Tibial nerve (tissue), 4 donors: ENCODE data around the gene OR9Q1. TPM values are rescaled to one million over a fixed set of nuclear protein-coding genes. Genes with fewer than 3 reads are reported as not detected.
"Not testable (repeated sequence)": the region's sequence is repeated elsewhere in the genome, so short reads cannot be mapped to it uniquely, and the experiment has no call there.

Experiments used
- DNase-seq, 2 donors: peaks; one replicate each; pipeline ENCODE4 v3.0.0-alpha.2; 2019; ENCODE audit warnings: low spot score in 2 of 2
- H3K27ac ChIP-seq, 4 donors: fragments of 200-600 bp; sonication (generic) in 3 of 4; one replicate each; pipeline ENCODE4 v1.5.1; 2017 to 2019; ENCODE audit warnings: mild to moderate bottlenecking in 1 of 4
- H3K27me3 ChIP-seq, 2 donors: fragments of 200-600 bp; sonication (generic) in 1 of 2; one replicate each; pipeline versions ENCODE4 v1.5.1 to v1.6.0; 2017 to 2019
- H3K36me3 ChIP-seq, 3 donors: fragments of 200-600 bp; sonication (generic); one replicate each; pipeline ENCODE4 v1.5.1; 2018 to 2019
- H3K4me1 ChIP-seq, 4 donors: fragments of 200-600 bp; sonication (generic) in 3 of 4; one replicate each; pipeline ENCODE4 v1.5.1; 2017 to 2019
- H3K4me3 ChIP-seq, 4 donors: fragments of 200-600 bp; sonication (generic) in 3 of 4; one replicate each; pipeline ENCODE4 v1.5.1; 2017 to 2019; ENCODE audit warnings: mild to moderate bottlenecking in 1 of 4, moderate library complexity in 1 of 4
- H3K9me3 ChIP-seq, 4 donors: fragments of 200-600 bp; sonication (generic) in 3 of 4; one replicate each; pipeline ENCODE4 v1.5.1; 2017 to 2019
- CTCF ChIP-seq, 5 experiments: fragments of 200-600 bp in 3 of 5; fragments of 450-650 bp in 2 of 5; sonication (generic) in 3 of 5; IDR thresholded peaks; one replicate each; pipeline ENCODE4 v1.5.1; 2016 to 2019; ENCODE audit warnings: antibody characterized with exemption in 5 of 5, mild to moderate bottlenecking in 3 of 5, moderate library complexity in 2 of 5
- EP300 ChIP-seq, 2 donors: sonication (generic); formaldehyde crosslinking; IDR thresholded peaks; one replicate each; pipeline ENCODE4 v1.6.1; 2017; ENCODE audit warnings: antibody characterized with exemption in 2 of 2, mild to moderate bottlenecking in 1 of 2
- POLR2A ChIP-seq, 2 donors: fragments of 450-650 bp; IDR thresholded peaks; one replicate each; pipeline ENCODE4 v1.6.1; 2017; ENCODE audit warnings: antibody characterized with exemption in 2 of 2, mild to moderate bottlenecking in 2 of 2, moderate library complexity in 2 of 2
- WGBS, 2 donors: methylation state at CpG; one replicate each; pipeline ENCODE4 v1.1.5; 2018; 5-methylcytosine and 5-hydroxymethylcytosine counted together
- total RNA-seq, 4 donors: library from RNA; depleted of rRNA; stranded (reverse); fragments of >200 nt; gene quantifications; one replicate each; pipeline ENCODE4 v1.1.0, GENCODE V29; 2016

OR9Q1 gene
- total RNA-seq, 4 donors from 2014 or later = not detected

- no peak overlapping the region for H3K4me3 ChIP-seq
- DNase-seq = no peak
- no peaks in the 10 kb centered on the region for H3K36me3 ChIP-seq
- no peak overlapping the region for H3K27ac ChIP-seq
- H3K4me1 ChIP-seq = peaks cover 0 to 10% (median 0%) of the 10 kb centered on the region in 4 donors
- no peaks in the 10 kb centered on the region for H3K27me3 ChIP-seq
- TF ChIP-seq EP300 (IDR thresholded peaks at IDR 0.05) (no peak), CTCF (IDR thresholded peaks at IDR 0.05) (no peak), POLR2A (IDR thresholded peaks at IDR 0.05) (no peak)
- WGBS, 2 donors = 80 to 86% methylated on average over 1 of the region's 1 CpG
- no peaks in the 10 kb centered on the region for H3K9me3 ChIP-seq
Observed at GRCh38 chr11:57979532-57980079, 44.1 kb upstream of the OR9Q1 start.

GRCh38 chr11:57980201-57980600 lies 43.5 kb upstream of the OR9Q1 start:
- H3K9me3 ChIP-seq = no peaks in the 10 kb centered on the region
- TF ChIP-seq POLR2A (IDR thresholded peaks at IDR 0.05) (no peak), CTCF (IDR thresholded peaks at IDR 0.05) (no peak), EP300 (IDR thresholded peaks at IDR 0.05) (no peak)
- H3K27ac ChIP-seq = no peak overlapping the region
- no peak for DNase-seq
- peaks cover 0 to 10% (median 0%) of the 10 kb centered on the region in 4 donors for H3K4me1 ChIP-seq
- no peak overlapping the region for H3K4me3 ChIP-seq
- 54 to 62% methylated on average over 2 of the region's 2 CpGs for WGBS, 2 donors
- no peaks in the 10 kb centered on the region for H3K27me3 ChIP-seq
- H3K36me3 ChIP-seq = no peaks in the 10 kb centered on the region

- no peaks in the 10 kb centered on the region for H3K36me3 ChIP-seq
- no peak overlapping the region for H3K27ac ChIP-seq
- H3K27me3 ChIP-seq = no peaks in the 10 kb centered on the region
- no peaks in the 10 kb centered on the region for H3K9me3 ChIP-seq
- no peak for TF ChIP-seq POLR2A (IDR thresholded peaks at IDR 0.05)
- TF ChIP-seq EP300 (IDR thresholded peaks at IDR 0.05) = no peak
- TF ChIP-seq CTCF (IDR thresholded peaks at IDR 0.05) = no peak
- 82 to 86% methylated on average over 3 of the region's 3 CpGs for WGBS, 2 donors
- peaks cover 0 to 10% (median 0%) of the 10 kb centered on the region in 4 donors for H3K4me1 ChIP-seq
- H3K4me3 ChIP-seq = no peak overlapping the region
- no peak for DNase-seq
Observed at GRCh38 chr11:57981536-57981935, 42.1 kb upstream of the OR9Q1 start.

- Histone ChIP-seq H3K27me3 (no peaks in the 10 kb centered on the region), H3K9me3 (no peaks in the 10 kb centered on the region), H3K27ac (no peak overlapping the region), H3K4me3 (no peak overlapping the region), H3K36me3 (no peaks in the 10 kb centered on the region), H3K4me1 (peaks cover 0 to 10% (median 0%) of the 10 kb centered on the region in 4 donors)
- TF ChIP-seq CTCF (IDR thresholded peaks at IDR 0.05) (no peak), EP300 (IDR thresholded peaks at IDR 0.05) (no peak), POLR2A (IDR thresholded peaks at IDR 0.05) (no peak)
- WGBS, 2 donors = 49 to 64% methylated on average over 4 of the region's 4 CpGs
- no peak for DNase-seq
Observed at GRCh38 chr11:57982776-57983175, 40.9 kb upstream of the OR9Q1 start.

- no peaks in the 10 kb centered on the region for H3K36me3 ChIP-seq
- no peaks in the 10 kb centered on the region for H3K27me3 ChIP-seq
- WGBS, 2 donors = 37 to 39% methylated on average over 3 of the region's 3 CpGs
- no peak overlapping the region for H3K27ac ChIP-seq
- no peak for DNase-seq
- H3K4me1 ChIP-seq = peaks cover 0 to 10% (median 0%) of the 10 kb centered on the region in 4 donors
- H3K9me3 ChIP-seq = no peaks in the 10 kb centered on the region
- H3K4me3 ChIP-seq = no peak overlapping the region
- no peak for TF ChIP-seq POLR2A (IDR thresholded peaks at IDR 0.05)
- TF ChIP-seq CTCF (IDR thresholded peaks at IDR 0.05) = no peak
- TF ChIP-seq EP300 (IDR thresholded peaks at IDR 0.05) = no peak
Observed at GRCh38 chr11:57983191-57983590, 40.5 kb upstream of the OR9Q1 start.

- not testable (repeated sequence) for H3K36me3 ChIP-seq, DNase-seq, H3K27me3 ChIP-seq, H3K4me3 ChIP-seq, H3K4me1 ChIP-seq, H3K27ac ChIP-seq
- 80 to 86% methylated on average over 10 to 13 of the region's 13 CpGs for WGBS, 2 donors
- H3K9me3 ChIP-seq = peaks cover 0 to 11% (median 0%) of the 10 kb centered on the region in 4 donors
Observed at GRCh38 chr11:57999523-57999922, 24.2 kb upstream of the OR9Q1 start.

GRCh38 chr11:58000021-58000420 lies 23.7 kb upstream of the OR9Q1 start:
- not testable (repeated sequence) for H3K27me3 ChIP-seq, DNase-seq, H3K4me1 ChIP-seq, H3K36me3 ChIP-seq, H3K4me3 ChIP-seq, H3K27ac ChIP-seq
- peaks cover 0 to 11% (median 0%) of the 10 kb centered on the region in 4 donors for H3K9me3 ChIP-seq
- 90% methylated on average over 7 to 10 of the region's 10 CpGs for WGBS, 2 donors
